ENCODE data around the gene HIGD1A.
"Not testable (repeated sequence)": the region's sequence is repeated elsewhere in the genome, so short reads cannot be mapped to it uniquely, and the experiment has no call there.

HIGD1A gene

DNA sequence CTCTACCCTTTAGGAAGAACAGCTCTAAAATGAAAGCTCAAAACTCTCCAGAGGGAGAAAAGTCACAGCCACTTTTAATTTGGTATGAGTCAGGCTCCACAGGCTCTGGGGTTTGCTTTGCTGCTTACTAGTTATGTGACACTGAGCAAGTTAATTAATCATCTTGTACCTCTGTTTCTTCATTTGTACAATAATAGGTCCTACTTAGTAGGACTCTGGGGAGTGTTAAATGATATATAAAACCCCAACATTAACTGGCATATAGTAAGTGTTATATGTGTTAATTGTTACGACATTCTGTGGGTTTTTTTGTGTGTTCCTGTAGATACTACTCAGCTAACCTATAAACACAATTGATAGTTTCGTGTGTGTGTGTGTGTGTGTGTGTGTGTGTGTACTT is 11.5 kb upstream of the HIGD1A start:
- Mint-ChIP-seq H3K4me1 (peaks cover 2% of the 10 kb centered on the region), H3K27me3 (no peaks in the 10 kb centered on the region), H3K9me3 (no peaks in the 10 kb centered on the region), H3K27ac (no peak overlapping the region), H3K36me3 (no peaks in the 10 kb centered on the region), H3K4me3 (no peak overlapping the region)
- ATAC-seq (ENCODE audit: low read depth) (no peak), DNase-seq (ENCODE audit: low spot score in 2 of 2) (no peak)

DNA sequence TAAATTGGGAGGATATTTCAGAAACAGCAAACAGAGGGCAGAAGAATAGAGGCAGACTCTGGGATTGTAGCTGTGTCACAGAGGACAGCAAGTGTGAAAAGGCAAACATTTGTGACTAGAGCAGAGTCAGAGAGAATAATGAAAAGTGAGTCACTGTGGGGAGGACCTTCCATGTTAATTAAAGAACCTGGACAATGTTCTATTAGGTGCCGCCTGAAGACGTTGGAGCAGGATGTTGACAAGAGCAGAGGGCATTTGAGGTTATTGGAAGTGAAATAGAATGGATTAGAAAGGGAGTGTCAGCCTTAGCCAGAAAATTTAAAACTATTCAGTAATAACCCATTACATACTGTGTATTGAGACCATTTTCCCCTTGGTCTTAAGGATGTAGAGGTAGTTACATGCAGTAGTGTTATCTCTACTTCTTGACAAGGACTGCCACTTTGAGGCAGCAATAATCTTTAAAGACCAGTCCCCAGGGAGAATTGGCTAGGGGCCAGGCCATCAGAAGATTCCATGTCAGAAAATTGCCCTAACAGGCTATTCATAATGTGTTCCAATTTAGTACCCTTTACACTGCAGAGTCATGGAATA is 10.7 kb upstream of the HIGD1A start:
- Mint-ChIP-seq H3K27ac (no peak overlapping the region), H3K4me3 (no peak overlapping the region), H3K27me3 (no peaks in the 10 kb centered on the region), H3K9me3 (no peaks in the 10 kb centered on the region), H3K36me3 (no peaks in the 10 kb centered on the region), H3K4me1 (peaks cover 2% of the 10 kb centered on the region)
- no peak for DNase-seq (ENCODE audit: low spot score in 2 of 2)
- no peak for ATAC-seq (ENCODE audit: low read depth)

DNA sequence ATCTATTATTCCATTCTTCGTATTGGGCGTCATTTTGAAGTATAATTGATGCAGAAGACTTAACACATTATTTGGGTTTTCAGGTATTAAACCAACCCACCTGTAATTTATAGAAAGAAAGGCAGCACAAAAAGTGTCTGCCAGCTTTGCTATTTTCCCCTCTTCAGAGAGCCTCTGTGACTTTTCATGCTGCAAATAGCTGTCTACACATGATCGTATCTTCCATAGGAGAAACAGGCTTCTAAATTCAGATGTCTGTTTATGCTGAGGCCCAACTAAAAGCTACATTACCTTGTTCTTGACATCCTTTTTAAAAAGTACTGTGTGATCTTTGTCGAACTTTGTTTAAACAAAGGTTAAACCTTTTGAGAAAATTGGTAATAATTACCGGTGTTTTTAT is 10.0 kb upstream of the HIGD1A start:
- H3K27me3 Mint-ChIP-seq = no peaks in the 10 kb centered on the region

DNA sequence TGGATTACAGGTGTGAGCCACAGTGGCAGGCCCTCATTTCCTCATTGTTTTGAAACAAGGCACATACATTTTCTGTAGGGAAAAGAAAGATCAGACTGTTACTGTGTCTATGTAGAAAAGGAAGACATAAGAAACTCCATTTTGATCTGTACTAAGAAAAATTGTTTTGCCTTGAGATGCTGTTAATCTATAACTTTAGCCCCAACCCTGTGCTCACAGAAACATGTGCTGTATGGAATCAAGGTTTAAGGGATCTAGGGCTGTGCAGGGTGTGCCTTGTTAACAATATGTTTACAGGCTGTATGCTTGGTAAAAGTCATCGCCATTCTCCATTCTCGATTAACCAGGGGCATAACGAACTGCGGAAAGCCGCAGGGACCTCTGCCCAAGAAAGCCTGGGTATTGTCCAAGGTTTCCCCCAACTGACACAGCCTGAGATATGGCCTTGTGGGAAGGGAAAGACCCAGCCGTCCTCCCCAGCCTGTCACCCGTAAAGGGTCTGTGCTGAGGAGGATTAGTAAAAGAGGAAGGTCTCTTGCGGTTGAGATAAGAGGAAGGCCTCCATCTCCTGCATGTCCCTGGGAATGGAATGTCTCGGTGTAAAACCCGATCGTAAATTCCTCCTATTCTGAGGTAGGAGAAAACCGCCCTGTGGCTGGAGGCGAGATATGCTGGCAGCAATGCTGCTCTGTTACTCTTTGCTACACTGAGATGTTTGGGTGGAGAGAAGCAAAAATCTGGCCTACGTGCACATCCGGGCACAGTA is 7.0 kb upstream of the HIGD1A start:
- H3K27me3 Mint-ChIP-seq; DNase-seq (ENCODE audit: low spot score in 2 of 2); H3K9me3 Mint-ChIP-seq; ATAC-seq (ENCODE audit: low read depth); H3K27ac Mint-ChIP-seq; H3K4me1 Mint-ChIP-seq; H3K4me3 Mint-ChIP-seq; H3K36me3 Mint-ChIP-seq: not testable (repeated sequence)

More for the DNA sequence above, 10.0 kb upstream of the HIGD1A start:
- Mint-ChIP-seq H3K27ac (no peak overlapping the region), H3K36me3 (no peaks in the 10 kb centered on the region), H3K9me3 (no peaks in the 10 kb centered on the region), H3K4me1 (peaks cover 2% of the 10 kb centered on the region), H3K4me3 (no peak overlapping the region)
- ATAC-seq (ENCODE audit: low read depth) (no peak), DNase-seq (ENCODE audit: low spot score in 2 of 2) (no peak)

DNA sequence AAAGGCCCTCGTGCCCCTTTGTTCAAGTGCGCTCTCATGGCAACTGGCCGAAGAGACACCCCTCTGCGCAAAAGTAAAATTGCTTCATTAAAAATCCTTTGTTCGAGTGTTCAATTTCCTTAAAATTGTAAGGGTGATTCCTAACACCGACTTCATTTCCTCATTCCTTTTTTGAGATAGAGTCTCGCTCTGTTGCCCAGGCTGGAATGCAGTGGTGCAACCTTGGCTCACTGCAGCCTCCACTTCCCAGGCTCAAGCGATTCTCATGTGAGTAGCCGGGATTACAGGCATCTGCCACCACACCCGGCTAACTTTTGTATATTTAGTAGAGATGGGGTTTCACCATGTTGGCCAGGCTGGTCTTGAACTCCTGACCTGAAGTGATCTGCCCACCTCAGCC is 6.4 kb upstream of the HIGD1A start:
- not testable (repeated sequence) for ATAC-seq (ENCODE audit: low read depth); H3K27ac Mint-ChIP-seq; H3K9me3 Mint-ChIP-seq; H3K36me3 Mint-ChIP-seq; H3K4me1 Mint-ChIP-seq; H3K4me3 Mint-ChIP-seq; H3K27me3 Mint-ChIP-seq; DNase-seq (ENCODE audit: low spot score in 2 of 2)

DNA sequence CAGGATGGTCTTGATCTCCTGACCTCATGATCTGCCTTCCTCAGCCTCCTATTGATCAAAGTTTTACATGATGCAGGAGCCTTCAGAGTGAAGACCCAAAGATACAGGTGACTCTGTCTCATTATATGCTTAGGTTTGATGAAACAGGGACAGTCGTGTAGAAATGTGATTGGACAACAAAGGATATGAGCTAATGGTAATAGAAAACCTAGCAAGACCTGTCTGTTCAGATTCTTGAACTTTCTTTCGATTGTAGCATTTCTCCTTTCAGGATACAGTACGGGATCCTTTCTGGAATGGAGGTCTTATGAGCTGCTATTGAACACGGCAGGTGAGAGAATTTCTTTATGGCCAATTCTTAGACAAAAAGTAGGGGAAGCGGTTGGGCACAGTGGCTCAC is 4.9 kb upstream of the HIGD1A start, which contains the start of gene ACKR2:
Gene ACKR2 (plus strand): TSS at position 244 of the 400 bp plus-strand sequence. CDS start 55,058 bp downstream, outside the sequence.
- no peak for ATAC-seq (ENCODE audit: low read depth)
- DNase-seq (ENCODE audit: low spot score in 2 of 2) = no peak
- Mint-ChIP-seq H3K9me3 (no peaks in the 10 kb centered on the region), H3K36me3 (no peaks in the 10 kb centered on the region), H3K4me1 (peaks cover 7% of the 10 kb centered on the region), H3K4me3 (no peak within 1 kb of the TSS), H3K27ac (no peak within 1 kb of the TSS), H3K27me3 (peaks cover 1% of the 10 kb centered on the region)

DNA sequence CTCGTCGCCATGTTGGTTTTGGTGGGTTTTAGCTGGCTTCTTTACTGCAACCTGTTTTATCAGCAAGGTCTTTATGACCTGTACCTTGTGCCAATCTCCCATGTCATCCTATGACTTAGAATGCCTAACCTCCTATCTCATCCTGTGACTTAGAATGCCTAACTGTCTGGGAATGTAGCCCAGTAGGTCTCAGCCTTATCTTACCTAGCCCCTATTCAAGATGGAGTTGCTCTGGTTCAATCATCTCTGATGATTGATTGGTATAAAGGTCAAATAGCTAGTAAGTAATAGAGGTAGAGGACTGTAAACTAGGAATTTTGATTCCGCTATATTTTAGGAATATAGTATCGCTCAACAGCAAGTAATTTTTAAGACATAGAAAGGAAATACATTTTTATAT is 3.6 kb upstream of the HIGD1A start:
- DNase-seq (ENCODE audit: low spot score in 2 of 2) (no peak), ATAC-seq (ENCODE audit: low read depth) (no peak)
- Mint-ChIP-seq H3K27me3 (peaks cover 1% of the 10 kb centered on the region), H3K27ac (no peak overlapping the region), H3K4me1 (peaks cover 18% of the 10 kb centered on the region), H3K36me3 (no peaks in the 10 kb centered on the region), H3K4me3 (no peak overlapping the region), H3K9me3 (no peaks in the 10 kb centered on the region)

DNA sequence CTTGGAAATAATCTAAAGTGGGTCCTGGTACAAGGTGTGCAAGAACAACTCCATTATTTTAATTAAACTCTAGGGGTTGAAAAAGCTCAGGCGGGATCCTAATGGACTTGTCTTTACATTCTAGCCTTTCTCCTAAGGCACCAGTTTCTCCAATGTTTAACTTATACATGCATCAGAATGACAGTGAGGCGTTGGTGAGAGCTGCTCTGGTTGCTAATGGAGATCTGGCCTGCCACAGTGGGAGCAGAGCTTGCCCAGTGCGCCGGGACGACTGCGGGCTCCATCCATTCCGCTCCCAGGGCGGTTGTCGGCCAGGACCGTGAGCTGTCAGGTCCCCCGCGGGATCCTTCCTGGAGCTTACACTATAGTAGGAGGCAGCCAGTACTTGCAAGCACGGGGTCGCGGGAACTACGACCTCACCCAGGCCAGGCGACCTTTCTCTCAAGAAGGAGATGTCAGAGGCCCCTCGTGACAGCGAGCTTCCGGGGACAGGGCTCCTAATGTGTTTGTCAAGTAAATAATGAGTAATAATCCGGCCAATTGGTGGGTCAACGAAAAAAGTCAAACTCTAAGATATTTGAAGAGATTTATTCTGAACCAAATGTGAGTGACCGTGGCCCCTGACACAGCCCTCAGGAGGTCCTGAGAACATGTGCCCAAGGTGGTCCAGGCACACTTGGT is 991 bp upstream of the HIGD1A start:
- peaks cover 27% of the 10 kb centered on the region for H3K4me1 Mint-ChIP-seq
- no peaks in the 10 kb centered on the region for H3K9me3 Mint-ChIP-seq
- no peak for DNase-seq (ENCODE audit: low spot score in 2 of 2)
- no peak overlapping the region for H3K27ac Mint-ChIP-seq
- peaks cover 1% of the 10 kb centered on the region for H3K27me3 Mint-ChIP-seq
- H3K36me3 Mint-ChIP-seq = peaks cover 2% of the 10 kb centered on the region
- peak overlapping the region; percentile 97 for H3K4me3 Mint-ChIP-seq
- no peak for ATAC-seq (ENCODE audit: low read depth)

DNA sequence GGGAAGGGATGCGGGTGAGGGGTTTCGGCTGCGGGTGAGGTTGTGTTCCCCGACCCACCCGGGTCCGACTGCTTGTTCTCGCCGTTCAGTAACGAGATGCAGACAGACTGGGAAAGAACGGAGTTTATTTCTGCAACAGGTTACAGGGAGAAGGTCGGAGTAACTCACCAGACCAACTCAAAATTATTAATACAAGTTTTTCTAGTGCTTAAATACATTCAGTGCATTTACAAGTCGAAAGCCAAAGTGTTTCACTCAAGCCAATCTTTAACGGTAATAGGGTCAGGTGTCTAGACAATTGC is 492 bp upstream of the HIGD1A start:
- Mint-ChIP-seq H3K36me3 (peaks cover 2% of the 10 kb centered on the region), H3K27me3 (peaks cover 1% of the 10 kb centered on the region), H3K4me1 (peaks cover 28% of the 10 kb centered on the region), H3K9me3 (no peaks in the 10 kb centered on the region), H3K4me3 (peak overlapping the region; percentile 97), H3K27ac (no peak overlapping the region)
- ATAC-seq (ENCODE audit: low read depth) (no peak), DNase-seq (ENCODE audit: low spot score in 2 of 2) (no peak)

DNA sequence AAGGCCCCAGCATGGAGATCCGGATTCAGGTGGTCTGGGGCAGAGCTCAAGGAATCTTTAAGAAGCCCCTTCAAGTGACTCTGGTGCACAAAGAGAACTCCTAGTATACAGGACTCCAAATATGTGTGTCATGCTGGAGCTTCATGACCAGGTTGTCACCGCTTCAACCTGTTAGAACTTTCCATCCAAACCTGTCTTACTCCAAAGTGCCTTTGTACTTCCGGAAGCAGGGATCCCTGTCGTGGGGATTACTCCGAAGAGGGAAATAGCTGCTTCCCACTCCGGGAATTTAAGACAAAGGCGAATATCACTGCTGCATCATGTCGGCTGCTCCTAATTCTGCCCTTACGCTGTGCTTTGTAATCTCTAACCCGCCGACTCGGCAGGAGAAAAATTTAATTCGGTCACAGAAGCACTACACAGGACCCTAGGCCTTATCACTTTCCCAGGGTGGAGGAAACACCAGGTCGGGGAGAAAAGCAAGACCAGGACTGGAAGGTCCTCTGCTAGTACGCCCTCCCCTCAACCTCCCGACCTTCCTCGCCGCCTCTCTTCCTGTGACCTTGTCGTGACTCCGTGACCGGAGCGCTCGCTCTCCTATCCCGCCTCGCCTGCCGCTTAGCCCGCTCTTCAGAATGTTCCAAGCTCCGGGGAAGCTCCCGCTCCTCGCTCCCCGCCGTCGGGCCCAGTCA is 730 bp downstream of the HIGD1A start:
- Mint-ChIP-seq H3K4me3 (peak overlapping the region; percentile 97), H3K9me3 (no peaks in the 10 kb centered on the region), H3K27me3 (peaks cover 1% of the 10 kb centered on the region), H3K4me1 (peaks cover 30% of the 10 kb centered on the region), H3K27ac (peak overlapping the region; percentile 93), H3K36me3 (peaks cover 2% of the 10 kb centered on the region)
- peak; percentile 7 for ATAC-seq (ENCODE audit: low read depth)
- no peak for DNase-seq (ENCODE audit: low spot score in 2 of 2)

DNA sequence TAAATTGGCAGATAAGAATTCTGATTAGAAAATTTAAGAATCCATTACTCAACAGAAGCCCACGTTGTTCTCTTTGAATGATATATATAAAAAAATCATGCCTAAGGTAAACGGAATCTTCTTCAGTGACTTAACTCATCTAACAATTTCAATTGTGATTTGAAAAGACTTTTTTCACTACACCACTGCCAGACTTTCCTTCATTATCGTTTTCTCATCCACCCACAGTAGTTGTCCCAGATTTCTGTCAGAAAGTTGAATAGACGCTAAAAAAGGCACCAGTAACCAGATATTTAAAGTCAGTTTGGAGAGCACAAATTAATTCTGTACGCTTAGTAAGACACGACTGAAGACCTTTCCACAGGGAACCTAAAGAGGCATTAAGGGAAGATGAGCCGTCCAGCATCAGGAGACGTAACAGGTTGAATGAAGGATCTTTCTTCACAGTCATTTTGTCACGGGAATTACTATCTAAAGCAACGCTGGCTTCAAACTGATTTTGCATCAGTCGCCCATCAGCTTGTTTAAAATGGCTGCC is 1.3 kb downstream of the HIGD1A start:
- Mint-ChIP-seq H3K4me3 (peak overlapping the region; percentile 97), H3K27ac (peak overlapping the region; percentile 93), H3K27me3 (peaks cover 1% of the 10 kb centered on the region), H3K4me1 (peaks cover 30% of the 10 kb centered on the region), H3K36me3 (peaks cover 2% of the 10 kb centered on the region), H3K9me3 (no peaks in the 10 kb centered on the region)
- DNase-seq (ENCODE audit: low spot score in 2 of 2) (no peak), ATAC-seq (ENCODE audit: low read depth) (no peak)

DNA sequence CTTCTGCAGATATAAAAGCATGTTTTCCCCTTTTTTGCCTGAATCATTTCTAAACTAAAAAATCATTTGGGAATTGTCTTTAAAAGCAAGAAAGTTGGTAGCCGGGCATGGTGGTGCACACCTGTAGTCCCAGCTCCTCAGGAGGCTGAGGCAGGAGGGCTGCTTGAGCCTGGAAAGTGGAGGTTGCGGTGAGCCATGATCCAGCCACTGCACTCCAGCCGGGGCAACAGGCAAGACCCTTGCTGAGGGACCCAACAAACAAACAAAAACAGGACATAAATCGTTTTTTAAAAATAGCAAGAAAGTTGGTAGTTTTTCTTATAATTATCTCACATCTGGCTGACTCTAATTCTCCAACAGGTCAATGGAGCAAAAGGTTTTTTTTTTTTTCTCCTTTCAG is 2.5 kb downstream of the HIGD1A start:
- DNase-seq (ENCODE audit: low spot score in 2 of 2) = no peak
- no peaks in the 10 kb centered on the region for H3K9me3 Mint-ChIP-seq
- no peak for ATAC-seq (ENCODE audit: low read depth)
- H3K4me1 Mint-ChIP-seq = peaks cover 30% of the 10 kb centered on the region
- peaks cover 2% of the 10 kb centered on the region for H3K36me3 Mint-ChIP-seq
- no peak overlapping the region for H3K27ac Mint-ChIP-seq
- H3K4me3 Mint-ChIP-seq = no peak overlapping the region
- peaks cover 1% of the 10 kb centered on the region for H3K27me3 Mint-ChIP-seq

DNA sequence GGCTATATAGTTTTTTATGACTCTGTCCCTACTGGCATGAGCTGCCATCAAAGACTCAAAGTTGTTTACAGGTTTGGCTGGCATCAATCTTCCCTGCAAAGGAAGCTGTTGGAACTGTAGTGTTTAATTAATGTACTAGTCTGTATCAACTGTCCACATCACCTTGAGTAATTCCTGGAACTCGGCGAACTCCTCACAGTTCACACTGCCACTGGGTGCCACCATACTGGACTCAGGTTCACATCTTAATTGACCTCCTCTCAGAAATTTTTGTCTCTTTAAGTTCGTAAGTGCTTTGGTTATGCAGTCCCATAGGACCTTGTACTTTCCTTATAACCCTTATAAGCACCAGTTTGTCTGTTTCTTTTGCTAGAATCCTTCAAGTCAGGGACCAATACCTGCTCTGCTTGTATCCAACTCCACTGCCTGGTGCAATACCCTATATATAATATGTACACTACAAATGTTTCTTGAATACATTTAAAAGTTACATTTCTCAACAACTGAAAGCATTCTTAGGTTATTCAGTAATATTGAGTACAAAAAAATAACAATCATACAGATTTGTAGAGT is 3.2 kb downstream of the HIGD1A start:
- no peak for DNase-seq (ENCODE audit: low spot score in 2 of 2)
- ATAC-seq (ENCODE audit: low read depth) = no peak
- H3K4me3 Mint-ChIP-seq = no peak overlapping the region
- H3K36me3 Mint-ChIP-seq = peaks cover 2% of the 10 kb centered on the region
- H3K4me1 Mint-ChIP-seq = peaks cover 30% of the 10 kb centered on the region
- no peaks in the 10 kb centered on the region for H3K9me3 Mint-ChIP-seq
- H3K27ac Mint-ChIP-seq = no peak overlapping the region
- peaks cover 1% of the 10 kb centered on the region for H3K27me3 Mint-ChIP-seq

DNA sequence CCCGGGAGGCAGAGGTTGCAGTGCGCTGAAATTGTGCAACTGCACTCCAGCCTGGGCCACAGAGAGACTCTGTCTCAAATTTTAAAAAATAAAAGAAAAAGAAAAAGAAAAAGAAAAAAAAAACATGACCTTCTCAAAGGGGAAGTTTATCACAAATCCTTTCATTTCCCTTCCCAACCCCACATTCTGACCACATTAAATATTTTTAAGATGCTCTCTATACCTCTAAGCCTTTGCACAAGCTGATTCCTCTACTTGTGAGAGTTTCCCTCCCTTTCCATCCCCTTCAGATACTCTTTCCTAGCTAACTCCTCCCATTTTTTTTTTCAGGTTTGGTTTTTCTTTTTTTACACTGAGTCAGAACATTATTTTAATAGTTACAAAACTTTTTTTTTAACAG is 4.0 kb downstream of the HIGD1A start:
- DNase-seq (ENCODE audit: low spot score in 2 of 2) (no peak), ATAC-seq (ENCODE audit: low read depth) (no peak)
- Mint-ChIP-seq H3K27me3 (peaks cover 1% of the 10 kb centered on the region), H3K27ac (no peak overlapping the region), H3K4me1 (peaks cover 29% of the 10 kb centered on the region), H3K36me3 (peaks cover 2% of the 10 kb centered on the region), H3K9me3 (no peaks in the 10 kb centered on the region), H3K4me3 (no peak overlapping the region)

Data from memory B cell (primary cell).